ENCODE results near the gene CASZ1. TPM values are rescaled to one million over a fixed set of nuclear protein-coding genes. Genes with fewer than 3 reads are reported as not detected.

The CASZ1 gene
- total and polyA plus RNA-seq, 2 experiments from 2014 or later = 6.2 to 6.7 TPM

DNA sequence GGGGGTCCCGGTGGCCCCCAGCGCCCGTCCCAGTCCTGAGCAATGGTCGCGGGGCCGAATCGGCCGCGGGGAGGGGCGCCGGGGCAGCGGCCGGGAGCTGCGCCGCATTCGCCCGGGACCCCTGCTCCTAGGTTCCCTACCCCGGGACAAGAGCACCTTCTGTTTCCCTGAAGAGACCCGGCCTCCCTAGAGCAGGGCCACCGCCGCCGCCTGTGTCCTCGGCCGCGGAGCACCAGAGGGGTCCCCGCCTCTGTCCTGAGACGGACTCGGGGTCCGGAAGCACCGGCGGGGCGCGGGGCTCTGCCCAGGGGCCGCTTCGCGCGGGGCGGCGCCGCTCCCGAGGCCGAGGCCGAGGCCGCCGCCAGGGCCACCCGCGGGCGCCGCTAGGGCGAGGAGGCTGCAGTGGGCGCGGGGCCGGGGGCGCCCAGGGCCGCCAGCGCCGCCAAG is 157.9 kb downstream of the CASZ1 start:
- peaks cover 14% of the 10 kb centered on the region for H3F3A ChIP-seq (replicated peaks; ENCODE audit: low read depth)
- Mint-ChIP-seq H3K4me1 (peaks cover 8% of the 10 kb centered on the region), H3K9me3 (no peaks in the 10 kb centered on the region), H3K27ac (no peak overlapping the region), H3K27me3 (ENCODE audit: insufficient read depth, low read depth, poor library complexity) (peaks cover 18% of the 10 kb centered on the region), H3K36me3 (ENCODE audit: low read depth) (peaks cover 3% of the 10 kb centered on the region; the same call in 1 of the 3 replicates), H3K4me3 (no peak overlapping the region; the same call in 2 of the 3 replicates)
- peak; percentile 7 for ATAC-seq
- peaks cover 11% of the 10 kb centered on the region for H3K4me1 ChIP-seq (ENCODE audit: insufficient read depth)
- peaks cover 33% of the 10 kb centered on the region for H3K27me3 ChIP-seq (ENCODE audit: insufficient read depth)
- H3K36me3 ChIP-seq (ENCODE audit: insufficient read depth) = no peaks in the 10 kb centered on the region
- no peaks in the 10 kb centered on the region for H4K20me1 ChIP-seq (replicated peaks; ENCODE audit: insufficient read depth)
- H3K79me2 ChIP-seq (replicated peaks; ENCODE audit: insufficient read depth) = no peaks in the 10 kb centered on the region
- peak; percentile 59 for DNase-seq (ENCODE audit: low spot score)
- peak overlapping the region; percentile 84 for H2AFZ ChIP-seq
- no peak overlapping the region for H3K27ac ChIP-seq (ENCODE audit: low read depth)
- TF ChIP-seq ZNF331 (CRISPR knock-in tag; IDR thresholded peaks at IDR 0.05; ENCODE audit: low read depth) (no peak), EZH2 (IDR thresholded peaks at IDR 0.05; ENCODE audit: low read depth, unreplicated experiment) (no peak), ZNF114 (CRISPR knock-in tag; IDR thresholded peaks at IDR 0.05) (no peak), CREB1 (CRISPR knock-in tag; IDR thresholded peaks at IDR 0.05; ENCODE audit: low read depth) (no peak), NANOG (IDR thresholded peaks at IDR 0.05; ENCODE audit: borderline replicate concordance) (no peak), POLR2AphosphoS5 (IDR thresholded peaks at IDR 0.05; ENCODE audit: low read depth) (no peak), STAT1 (IDR thresholded peaks at IDR 0.05; ENCODE audit: unreplicated experiment) (no peak), JUNB (IDR thresholded peaks at IDR 0.05; ENCODE audit: unreplicated experiment) (no peak), EZH2phosphoT487 (IDR thresholded peaks at IDR 0.05; ENCODE audit: unreplicated experiment) (no peak)
- TF ChIP-seq, protein P1, sequence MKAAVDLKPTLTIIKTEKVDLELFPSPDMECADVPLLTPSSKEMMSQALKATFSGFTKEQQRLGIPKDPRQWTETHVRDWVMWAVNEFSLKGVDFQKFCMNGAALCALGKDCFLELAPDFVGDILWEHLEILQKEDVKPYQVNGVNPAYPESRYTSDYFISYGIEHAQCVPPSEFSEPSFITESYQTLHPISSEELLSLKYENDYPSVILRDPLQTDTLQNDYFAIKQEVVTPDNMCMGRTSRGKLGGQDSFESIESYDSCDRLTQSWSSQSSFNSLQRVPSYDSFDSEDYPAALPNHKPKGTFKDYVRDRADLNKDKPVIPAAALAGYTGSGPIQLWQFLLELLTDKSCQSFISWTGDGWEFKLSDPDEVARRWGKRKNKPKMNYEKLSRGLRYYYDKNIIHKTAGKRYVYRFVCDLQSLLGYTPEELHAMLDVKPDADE (IDR thresholded peaks at IDR 0.05) = no peak
- TF ChIP-seq, protein P2, sequence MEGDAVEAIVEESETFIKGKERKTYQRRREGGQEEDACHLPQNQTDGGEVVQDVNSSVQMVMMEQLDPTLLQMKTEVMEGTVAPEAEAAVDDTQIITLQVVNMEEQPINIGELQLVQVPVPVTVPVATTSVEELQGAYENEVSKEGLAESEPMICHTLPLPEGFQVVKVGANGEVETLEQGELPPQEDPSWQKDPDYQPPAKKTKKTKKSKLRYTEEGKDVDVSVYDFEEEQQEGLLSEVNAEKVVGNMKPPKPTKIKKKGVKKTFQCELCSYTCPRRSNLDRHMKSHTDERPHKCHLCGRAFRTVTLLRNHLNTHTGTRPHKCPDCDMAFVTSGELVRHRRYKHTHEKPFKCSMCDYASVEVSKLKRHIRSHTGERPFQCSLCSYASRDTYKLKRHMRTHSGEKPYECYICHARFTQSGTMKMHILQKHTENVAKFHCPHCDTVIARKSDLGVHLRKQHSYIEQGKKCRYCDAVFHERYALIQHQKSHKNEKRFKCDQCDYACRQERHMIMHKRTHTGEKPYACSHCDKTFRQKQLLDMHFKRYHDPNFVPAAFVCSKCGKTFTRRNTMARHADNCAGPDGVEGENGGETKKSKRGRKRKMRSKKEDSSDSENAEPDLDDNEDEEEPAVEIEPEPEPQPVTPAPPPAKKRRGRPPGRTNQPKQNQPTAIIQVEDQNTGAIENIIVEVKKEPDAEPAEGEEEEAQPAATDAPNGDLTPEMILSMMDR (conservative IDR thresholded peaks at IDR 0.05; ENCODE audit: low read depth in 2 of 2) = no peak
- TF ChIP-seq, protein P3, sequence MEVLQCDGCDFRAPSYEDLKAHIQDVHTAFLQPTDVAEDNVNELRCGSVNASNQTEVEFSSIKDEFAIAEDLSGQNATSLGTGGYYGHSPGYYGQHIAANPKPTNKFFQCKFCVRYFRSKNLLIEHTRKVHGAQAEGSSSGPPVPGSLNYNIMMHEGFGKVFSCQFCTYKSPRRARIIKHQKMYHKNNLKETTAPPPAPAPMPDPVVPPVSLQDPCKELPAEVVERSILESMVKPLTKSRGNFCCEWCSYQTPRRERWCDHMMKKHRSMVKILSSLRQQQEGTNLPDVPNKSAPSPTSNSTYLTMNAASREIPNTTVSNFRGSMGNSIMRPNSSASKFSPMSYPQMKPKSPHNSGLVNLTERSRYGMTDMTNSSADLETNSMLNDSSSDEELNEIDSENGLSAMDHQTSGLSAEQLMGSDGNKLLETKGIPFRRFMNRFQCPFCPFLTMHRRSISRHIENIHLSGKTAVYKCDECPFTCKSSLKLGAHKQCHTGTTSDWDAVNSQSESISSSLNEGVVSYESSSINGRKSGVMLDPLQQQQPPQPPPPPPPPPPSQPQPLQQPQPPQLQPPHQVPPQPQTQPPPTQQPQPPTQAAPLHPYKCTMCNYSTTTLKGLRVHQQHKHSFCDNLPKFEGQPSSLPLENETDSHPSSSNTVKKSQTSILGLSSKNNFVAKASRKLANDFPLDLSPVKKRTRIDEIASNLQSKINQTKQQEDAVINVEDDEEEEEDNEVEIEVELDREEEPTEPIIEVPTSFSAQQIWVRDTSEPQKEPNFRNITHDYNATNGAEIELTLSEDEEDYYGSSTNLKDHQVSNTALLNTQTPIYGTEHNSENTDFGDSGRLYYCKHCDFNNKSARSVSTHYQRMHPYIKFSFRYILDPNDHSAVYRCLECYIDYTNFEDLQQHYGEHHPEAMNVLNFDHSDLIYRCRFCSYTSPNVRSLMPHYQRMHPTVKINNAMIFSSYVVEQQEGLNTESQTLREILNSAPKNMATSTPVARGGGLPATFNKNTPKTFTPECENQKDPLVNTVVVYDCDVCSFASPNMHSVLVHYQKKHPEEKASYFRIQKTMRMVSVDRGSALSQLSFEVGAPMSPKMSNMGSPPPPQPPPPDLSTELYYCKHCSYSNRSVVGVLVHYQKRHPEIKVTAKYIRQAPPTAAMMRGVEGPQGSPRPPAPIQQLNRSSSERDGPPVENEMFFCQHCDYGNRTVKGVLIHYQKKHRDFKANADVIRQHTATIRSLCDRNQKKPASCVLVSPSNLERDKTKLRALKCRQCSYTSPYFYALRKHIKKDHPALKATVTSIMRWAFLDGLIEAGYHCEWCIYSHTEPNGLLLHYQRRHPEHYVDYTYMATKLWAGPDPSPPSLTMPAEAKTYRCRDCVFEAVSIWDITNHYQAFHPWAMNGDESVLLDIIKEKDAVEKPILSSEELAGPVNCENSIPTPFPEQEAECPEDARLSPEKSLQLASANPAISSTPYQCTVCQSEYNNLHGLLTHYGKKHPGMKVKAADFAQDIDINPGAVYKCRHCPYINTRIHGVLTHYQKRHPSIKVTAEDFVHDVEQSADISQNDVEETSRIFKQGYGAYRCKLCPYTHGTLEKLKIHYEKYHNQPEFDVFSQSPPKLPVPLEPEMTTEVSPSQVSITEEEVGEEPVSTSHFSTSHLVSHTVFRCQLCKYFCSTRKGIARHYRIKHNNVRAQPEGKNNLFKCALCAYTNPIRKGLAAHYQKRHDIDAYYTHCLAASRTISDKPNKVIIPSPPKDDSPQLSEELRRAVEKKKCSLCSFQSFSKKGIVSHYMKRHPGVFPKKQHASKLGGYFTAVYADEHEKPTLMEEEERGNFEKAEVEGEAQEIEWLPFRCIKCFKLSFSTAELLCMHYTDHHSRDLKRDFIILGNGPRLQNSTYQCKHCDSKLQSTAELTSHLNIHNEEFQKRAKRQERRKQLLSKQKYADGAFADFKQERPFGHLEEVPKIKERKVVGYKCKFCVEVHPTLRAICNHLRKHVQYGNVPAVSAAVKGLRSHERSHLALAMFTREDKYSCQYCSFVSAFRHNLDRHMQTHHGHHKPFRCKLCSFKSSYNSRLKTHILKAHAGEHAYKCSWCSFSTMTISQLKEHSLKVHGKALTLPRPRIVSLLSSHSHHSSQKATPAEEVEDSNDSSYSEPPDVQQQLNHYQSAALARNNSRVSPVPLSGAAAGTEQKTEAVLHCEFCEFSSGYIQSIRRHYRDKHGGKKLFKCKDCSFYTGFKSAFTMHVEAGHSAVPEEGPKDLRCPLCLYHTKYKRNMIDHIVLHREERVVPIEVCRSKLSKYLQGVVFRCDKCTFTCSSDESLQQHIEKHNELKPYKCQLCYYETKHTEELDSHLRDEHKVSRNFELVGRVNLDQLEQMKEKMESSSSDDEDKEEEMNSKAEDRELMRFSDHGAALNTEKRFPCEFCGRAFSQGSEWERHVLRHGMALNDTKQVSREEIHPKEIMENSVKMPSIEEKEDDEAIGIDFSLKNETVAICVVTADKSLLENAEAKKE (CRISPR knock-in tag; IDR thresholded peaks at IDR 0.05) = no peak
- TF ChIP-seq, protein P4, sequence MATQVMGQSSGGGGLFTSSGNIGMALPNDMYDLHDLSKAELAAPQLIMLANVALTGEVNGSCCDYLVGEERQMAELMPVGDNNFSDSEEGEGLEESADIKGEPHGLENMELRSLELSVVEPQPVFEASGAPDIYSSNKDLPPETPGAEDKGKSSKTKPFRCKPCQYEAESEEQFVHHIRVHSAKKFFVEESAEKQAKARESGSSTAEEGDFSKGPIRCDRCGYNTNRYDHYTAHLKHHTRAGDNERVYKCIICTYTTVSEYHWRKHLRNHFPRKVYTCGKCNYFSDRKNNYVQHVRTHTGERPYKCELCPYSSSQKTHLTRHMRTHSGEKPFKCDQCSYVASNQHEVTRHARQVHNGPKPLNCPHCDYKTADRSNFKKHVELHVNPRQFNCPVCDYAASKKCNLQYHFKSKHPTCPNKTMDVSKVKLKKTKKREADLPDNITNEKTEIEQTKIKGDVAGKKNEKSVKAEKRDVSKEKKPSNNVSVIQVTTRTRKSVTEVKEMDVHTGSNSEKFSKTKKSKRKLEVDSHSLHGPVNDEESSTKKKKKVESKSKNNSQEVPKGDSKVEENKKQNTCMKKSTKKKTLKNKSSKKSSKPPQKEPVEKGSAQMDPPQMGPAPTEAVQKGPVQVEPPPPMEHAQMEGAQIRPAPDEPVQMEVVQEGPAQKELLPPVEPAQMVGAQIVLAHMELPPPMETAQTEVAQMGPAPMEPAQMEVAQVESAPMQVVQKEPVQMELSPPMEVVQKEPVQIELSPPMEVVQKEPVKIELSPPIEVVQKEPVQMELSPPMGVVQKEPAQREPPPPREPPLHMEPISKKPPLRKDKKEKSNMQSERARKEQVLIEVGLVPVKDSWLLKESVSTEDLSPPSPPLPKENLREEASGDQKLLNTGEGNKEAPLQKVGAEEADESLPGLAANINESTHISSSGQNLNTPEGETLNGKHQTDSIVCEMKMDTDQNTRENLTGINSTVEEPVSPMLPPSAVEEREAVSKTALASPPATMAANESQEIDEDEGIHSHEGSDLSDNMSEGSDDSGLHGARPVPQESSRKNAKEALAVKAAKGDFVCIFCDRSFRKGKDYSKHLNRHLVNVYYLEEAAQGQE (IDR thresholded peaks at IDR 0.05; ENCODE audit: unreplicated experiment) = no peak
- no peaks in the 10 kb centered on the region for H3K9me2 ChIP-seq (ENCODE audit: insufficient read depth)
- peak overlapping the region; percentile 84 for H3K4me2 ChIP-seq
- H3K4me3 ChIP-seq = peak overlapping the region; percentile 60
